OCI-LY7 (cell line): ENCODE data around the gene SIL1. TPM values are rescaled to one million over a fixed set of nuclear protein-coding genes. Genes with fewer than 3 reads are reported as not detected.

Experiments used
- BruUV-seq: library from RNA; stranded (reverse); fragments of 400-500 nt; replicated peaks from 2 replicates; lab custom pipeline; 2021; lab: Mats Ljungman, UMichigan
- CTCF ChIA-PET: fragments of 300-600 bp; sonication (Branson Sonifier 250); formaldehyde crosslinking; loops from one replicate; lab custom pipeline; 2022; ENCODE audit warnings: antibody characterized with exemption; ENCODE audit not compliant: unreplicated experiment; lab: Charles Lee
- POLR2A ChIA-PET: fragments of 300-600 bp; sonication (Branson Sonifier 250); formaldehyde crosslinking; loops from one replicate; lab custom pipeline; 2022; ENCODE audit warnings: antibody characterized with exemption; lab: Charles Lee
- DNase-seq: peaks from one replicate; pipeline ENCODE4 v3.0.0-alpha.2; 2015; ENCODE audit warnings: low spot score
- H2AFZ ChIP-seq: fragments of 200-600 bp; sonication (generic), shearing (Covaris generic); 2 replicates; pipeline ENCODE4 v1.6.1; 2014; ENCODE audit warnings: mild to moderate bottlenecking, antibody characterized with exemption, low read length, moderate library complexity
- H3K27ac ChIP-seq: fragments of 200-600 bp; sonication (generic); 2 replicates; pipeline ENCODE4 v1.5.1; 2014; ENCODE audit warnings: mixed run types, low read depth, mild to moderate bottlenecking, moderate library complexity, low read length, inconsistent platforms; ENCODE audit not compliant: poor library complexity, severe bottlenecking
- H3K36me3 ChIP-seq: fragments of 200-600 bp; sonication (generic); 2 replicates; pipeline ENCODE4 v1.6.1; 2014; ENCODE audit warnings: mild to moderate bottlenecking, antibody characterized with exemption, low read length, moderate library complexity, mixed read lengths; ENCODE audit not compliant: insufficient read depth
- H3K4me1 ChIP-seq: fragments of 200-600 bp; sonication (generic); 2 replicates; pipeline ENCODE4 v1.5.1; 2014; ENCODE audit warnings: mild to moderate bottlenecking, low read length; ENCODE audit not compliant: insufficient read depth, poor library complexity, severe bottlenecking
- H3K4me2 ChIP-seq: fragments of 200-600 bp; sonication (generic); 2 replicates; pipeline ENCODE4 v1.6.1; 2014; ENCODE audit warnings: mild to moderate bottlenecking, low read length
- H3K4me3 ChIP-seq: fragments of 200-600 bp; sonication (generic); 2 replicates; pipeline ENCODE4 v1.5.1; 2014; ENCODE audit warnings: mild to moderate bottlenecking, low read depth, low read length; ENCODE audit not compliant: poor library complexity, severe bottlenecking
- H3K79me2 ChIP-seq: fragments of 200-600 bp; sonication (generic); 2 replicates; pipeline ENCODE4 v1.6.1; 2016; ENCODE audit warnings: low read depth, mild to moderate bottlenecking, low read length, moderate library complexity, mixed read lengths; ENCODE audit not compliant: insufficient read depth
- H3K9me2 ChIP-seq: fragments of 200-600 bp; sonication (generic); 2 replicates; pipeline ENCODE4 v1.6.1; 2016; ENCODE audit warnings: mild to moderate bottlenecking, low read length, mixed read lengths; ENCODE audit not compliant: insufficient read depth
- H3K9me3 ChIP-seq: fragments of 200-600 bp; sonication (generic); 2 replicates; pipeline ENCODE4 v1.6.1; 2014; ENCODE audit warnings: mild to moderate bottlenecking, mixed run types, low read length, mixed read lengths
- H4K20me1 ChIP-seq: fragments of 200-600 bp; sonication (generic); 2 replicates; pipeline ENCODE4 v1.6.1; 2014; ENCODE audit warnings: mild to moderate bottlenecking, antibody characterized with exemption, low read length, moderate library complexity, mixed read lengths; ENCODE audit not compliant: insufficient read depth
- CTCF ChIP-seq: fragments of 200-600 bp; sonication (generic); conservative IDR thresholded peaks from 2 replicates; pipeline ENCODE4 v1.5.1; 2014; ENCODE audit warnings: mild to moderate bottlenecking, antibody characterized with exemption, low read length, moderate library complexity, mixed read lengths
- EZH2phosphoT487 ChIP-seq: fragments of 200-600 bp; sonication (generic); IDR thresholded peaks from 2 replicates; pipeline ENCODE4 v1.6.1; 2018; ENCODE audit warnings: low read depth, borderline replicate concordance, mild to moderate bottlenecking, mixed run types, antibody characterized with exemption, low read length, moderate library complexity, mixed read lengths
- intact Hi-C: fragments of 100-400 bp; cut with micrococcal nuclease; formaldehyde crosslinking; loops from one replicate; pipeline ENCODE4 v1.10.0; 2022; ENCODE audit not compliant: unreplicated experiment
- total RNA-seq, 2 experiments: library from RNA; depleted of rRNA in 1 of 2; stranded (reverse); fragments of >200 nt in 1 of 2; shearing (Covaris generic) in 1 of 2; gene quantifications; 2 replicates each; pipeline ENCODE4 v1.2.3, GENCODE V29; 2014 to 2022

SIL1 gene
- total RNA-seq, 2 experiments from 2014 or later, result 9.2 to 22.8 TPM

- H3K9me2 ChIP-seq, result no peaks in the 10 kb centered on the region
- TF ChIP-seq EZH2phosphoT487 (no peak), CTCF (no peak)
- H3K9me3 ChIP-seq, result no peaks in the 10 kb centered on the region
- intact Hi-C loops, result no loop called here
- H3K4me2 ChIP-seq, result no peak overlapping the region
- DNase-seq, result no peak
- H3K79me2 ChIP-seq, result no peaks in the 10 kb centered on the region
- ChIA-PET CTCF (no interaction called here), POLR2A (no interaction called here)
- no peak overlapping the region for H3K4me3 ChIP-seq
- BruUV-seq, result no TSS peak
- H3K36me3 ChIP-seq, result no peaks in the 10 kb centered on the region
- H2AFZ ChIP-seq, result no peak overlapping the region
- H4K20me1 ChIP-seq, result no peaks in the 10 kb centered on the region
- no peak overlapping the region for H3K27ac ChIP-seq
- H3K4me1 ChIP-seq, result no peaks in the 10 kb centered on the region
Observed at GRCh38 chr5:139212486-139212885, 14.3 kb upstream of the SIL1 start.

GRCh38 chr5:139210585-139210984, 12.4 kb upstream of the SIL1 start:
- ChIA-PET POLR2A (no interaction called here), CTCF (no interaction called here)
- Histone ChIP-seq H3K4me2 (no peak overlapping the region), H2AFZ (no peak overlapping the region), H3K4me3 (no peak overlapping the region), H3K4me1 (no peaks in the 10 kb centered on the region), H3K36me3 (no peaks in the 10 kb centered on the region), H3K27ac (no peak overlapping the region), H3K9me3 (no peaks in the 10 kb centered on the region), H3K79me2 (no peaks in the 10 kb centered on the region), H3K9me2 (no peaks in the 10 kb centered on the region), H4K20me1 (no peaks in the 10 kb centered on the region)
- BruUV-seq, result no TSS peak
- DNase-seq, result no peak
- intact Hi-C loops, result no loop called here
- no peak for TF ChIP-seq EZH2phosphoT487
- TF ChIP-seq CTCF, result no peak

GRCh38 chr5:139207297-139208000, 9.3 kb upstream of the SIL1 start:
- intact Hi-C loops, result no loop called here
- Histone ChIP-seq H3K9me3 (no peaks in the 10 kb centered on the region), H3K79me2 (no peaks in the 10 kb centered on the region), H2AFZ (no peak overlapping the region), H4K20me1 (no peaks in the 10 kb centered on the region), H3K4me2 (no peak overlapping the region), H3K4me1 (no peaks in the 10 kb centered on the region), H3K36me3 (no peaks in the 10 kb centered on the region), H3K27ac (no peak overlapping the region), H3K9me2 (no peaks in the 10 kb centered on the region), H3K4me3 (no peak overlapping the region)
- BruUV-seq, result no TSS peak
- no peak for DNase-seq
- TF ChIP-seq EZH2phosphoT487, result no peak
- TF ChIP-seq CTCF, result no peak
- ChIA-PET POLR2A (no interaction called here), CTCF (interaction anchor here (0.5 kb wide), 1 partner anchor 16 kb away, joined by 3 read pairs; no protein-coding TSS in a partner anchor)
